Peyer's patch (tissue), 4 donors: ENCODE data around the gene STK25.

Experiments used
- CTCF ChIP-seq, 6 experiments: fragments of 450-650 bp in 4 of 6; fragments of 200-600 bp in 2 of 6; sonication (generic) in 1 of 6; IDR thresholded peaks; one replicate each; pipeline ENCODE4 v1.5.1; 2017 to 2019; ENCODE audit warnings: antibody characterized with exemption in 6 of 6, mild to moderate bottlenecking in 3 of 6, moderate library complexity in 1 of 6
- POLR2A ChIP-seq, 2 donors: fragments of 450-650 bp; IDR thresholded peaks; one replicate each; pipeline ENCODE4 v1.5.1; 2017; ENCODE audit warnings: antibody characterized with exemption in 2 of 2, mild to moderate bottlenecking in 2 of 2, moderate library complexity in 2 of 2

GRCh38 chr2:241556746-241557145 lies 48.4 kb upstream of the STK25 start:
- TF ChIP-seq CTCF (IDR thresholded peaks at IDR 0.05) (no peak), POLR2A (IDR thresholded peaks at IDR 0.05) (no peak)
